Neural progenitor cell (in vitro differentiated cells): ENCODE measurements around the gene NIPAL3.

ENCODE experiments used
- EZH2phosphoT487 ChIP-seq: fragments of 200-600 bp; sonication (generic); IDR thresholded peaks from 2 replicates; pipeline ENCODE4 v1.6.1; 2017; ENCODE audit warnings: antibody characterized with exemption
- TF ChIP-seq, protein P1 (sequence below): fragments of 200-600 bp; sonication (generic); IDR thresholded peaks from 2 replicates; pipeline ENCODE4 v1.5.1; 2017; ENCODE audit warnings: antibody characterized with exemption, mild to moderate bottlenecking

DNA sequence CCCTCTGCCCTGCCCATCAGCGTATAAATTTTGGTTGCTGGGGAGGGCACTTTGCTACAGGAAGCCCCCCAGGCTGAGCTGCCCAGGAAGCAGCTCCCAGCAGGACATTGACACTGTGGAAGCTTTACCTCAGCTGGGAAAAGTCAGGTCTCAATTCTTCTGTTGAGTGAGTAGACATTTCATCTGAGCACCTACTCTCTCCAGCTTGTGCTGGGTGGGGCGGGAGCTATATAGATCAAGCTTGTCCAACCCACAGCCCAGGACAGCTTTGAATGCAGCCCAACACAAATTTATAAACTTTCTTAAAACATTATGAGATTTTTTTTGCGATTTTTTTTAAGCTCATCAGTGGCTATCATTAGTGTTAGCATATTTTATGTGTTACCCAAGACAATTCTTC is 9.4 kb downstream of the NIPAL3 start:
- TF ChIP-seq, protein P1, sequence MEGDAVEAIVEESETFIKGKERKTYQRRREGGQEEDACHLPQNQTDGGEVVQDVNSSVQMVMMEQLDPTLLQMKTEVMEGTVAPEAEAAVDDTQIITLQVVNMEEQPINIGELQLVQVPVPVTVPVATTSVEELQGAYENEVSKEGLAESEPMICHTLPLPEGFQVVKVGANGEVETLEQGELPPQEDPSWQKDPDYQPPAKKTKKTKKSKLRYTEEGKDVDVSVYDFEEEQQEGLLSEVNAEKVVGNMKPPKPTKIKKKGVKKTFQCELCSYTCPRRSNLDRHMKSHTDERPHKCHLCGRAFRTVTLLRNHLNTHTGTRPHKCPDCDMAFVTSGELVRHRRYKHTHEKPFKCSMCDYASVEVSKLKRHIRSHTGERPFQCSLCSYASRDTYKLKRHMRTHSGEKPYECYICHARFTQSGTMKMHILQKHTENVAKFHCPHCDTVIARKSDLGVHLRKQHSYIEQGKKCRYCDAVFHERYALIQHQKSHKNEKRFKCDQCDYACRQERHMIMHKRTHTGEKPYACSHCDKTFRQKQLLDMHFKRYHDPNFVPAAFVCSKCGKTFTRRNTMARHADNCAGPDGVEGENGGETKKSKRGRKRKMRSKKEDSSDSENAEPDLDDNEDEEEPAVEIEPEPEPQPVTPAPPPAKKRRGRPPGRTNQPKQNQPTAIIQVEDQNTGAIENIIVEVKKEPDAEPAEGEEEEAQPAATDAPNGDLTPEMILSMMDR, result no peak
- TF ChIP-seq EZH2phosphoT487, result no peak
